NCI-H526 treated with DMSO at 0.1 percent for 48 hours (cell line): Measurements from ENCODE around the gene CDH4.
"Not testable (repeated sequence)": the region's sequence is repeated elsewhere in the genome, so short reads cannot be mapped to it uniquely, and the experiment has no call there.

Source experiments
- DNase-seq: peaks from one replicate; lab custom pipeline; 2025; lab: John Stamatoyannopoulos, UW

The CDH4 gene

DNA sequence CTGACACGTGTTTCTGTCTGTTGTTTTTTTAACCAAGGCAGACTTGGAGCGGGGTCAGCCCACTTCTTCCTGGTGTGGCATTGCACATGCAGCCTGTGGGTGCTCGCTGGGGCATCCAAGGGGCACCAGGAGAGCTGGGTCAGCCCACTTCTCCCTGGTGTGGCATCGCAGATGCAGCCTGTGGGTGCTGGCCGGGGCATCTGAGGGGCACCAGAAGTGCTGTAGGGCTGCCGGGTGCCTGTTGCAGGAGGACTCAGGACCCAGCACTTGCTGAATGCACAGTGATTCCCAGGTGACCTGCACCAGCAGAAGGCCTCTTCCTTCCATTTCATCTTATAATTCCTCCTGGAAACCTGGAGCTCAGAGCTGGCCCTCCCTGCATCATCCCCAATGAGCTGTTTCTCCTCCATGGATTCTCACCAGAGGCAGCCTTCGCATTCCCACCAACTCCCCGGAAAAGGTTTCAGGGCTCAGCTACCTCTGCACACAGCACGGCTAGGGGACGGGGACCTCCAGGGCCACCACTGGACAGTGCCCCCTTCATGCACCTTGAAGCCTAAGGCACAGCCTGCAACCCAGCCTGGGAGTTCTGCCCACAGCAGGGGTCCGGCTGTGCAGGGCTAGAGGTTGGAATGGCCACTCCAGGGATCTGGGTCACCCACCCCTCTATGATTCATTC is 594.8 kb downstream of the CDH4 start:
- DNase-seq, result no peak

DNA sequence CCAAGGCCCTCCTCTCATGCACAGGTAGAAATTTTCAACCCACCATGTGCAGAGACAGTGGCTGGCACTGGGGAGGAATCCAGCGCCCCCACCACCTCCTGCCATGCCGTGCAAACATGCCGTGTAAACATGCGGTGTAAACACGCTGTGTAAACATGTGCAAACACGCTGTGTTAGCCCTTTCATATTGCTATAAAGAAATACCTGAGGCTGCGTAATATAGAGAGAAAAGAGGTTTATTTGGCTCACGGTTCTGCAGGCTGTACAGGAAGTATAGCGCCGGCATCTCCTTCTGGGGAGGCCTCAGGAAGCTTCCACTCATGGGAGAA is 595.3 kb downstream of the CDH4 start:
- no peak for DNase-seq

DNA sequence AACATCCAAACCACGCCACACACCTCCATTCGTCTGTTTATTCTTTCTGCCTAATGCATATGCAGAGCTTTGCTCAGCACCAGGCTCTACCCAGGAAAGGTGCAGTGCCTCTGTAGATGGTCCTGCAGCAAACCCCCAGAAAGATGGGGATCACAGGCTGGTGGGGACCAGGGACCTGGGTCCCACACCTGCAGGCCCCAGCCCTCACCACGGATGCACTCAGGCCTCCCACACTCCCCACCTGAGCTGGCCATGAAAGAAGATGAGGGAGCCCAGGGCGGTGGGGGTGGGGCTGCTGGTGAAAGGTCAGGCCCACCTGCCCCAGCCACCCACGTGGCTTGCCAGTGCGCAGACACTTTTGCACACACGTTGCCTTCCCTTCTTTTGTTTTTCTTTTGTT is 595.9 kb downstream of the CDH4 start:
- DNase-seq, result no peak

DNA sequence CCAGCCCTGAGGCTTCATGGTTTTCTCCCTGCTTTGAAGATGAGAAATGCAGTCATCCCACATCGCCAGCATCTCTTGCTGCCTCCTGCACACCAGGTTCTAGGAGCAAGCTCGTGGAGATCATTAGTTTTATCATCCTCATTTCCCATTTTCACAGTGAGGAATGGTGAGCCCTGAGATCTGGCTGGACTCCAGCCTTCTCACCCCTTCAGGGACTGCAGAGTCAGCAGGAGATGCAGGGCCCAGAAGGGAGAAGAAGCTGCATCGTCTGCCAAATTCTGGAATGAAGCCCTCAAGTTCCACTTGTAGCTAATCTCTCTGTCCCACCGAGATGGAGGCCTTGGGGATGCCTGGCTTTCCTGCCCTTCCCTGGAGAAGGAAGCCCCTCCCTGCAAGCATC is 596.8 kb downstream of the CDH4 start:
- no peak for DNase-seq

DNA sequence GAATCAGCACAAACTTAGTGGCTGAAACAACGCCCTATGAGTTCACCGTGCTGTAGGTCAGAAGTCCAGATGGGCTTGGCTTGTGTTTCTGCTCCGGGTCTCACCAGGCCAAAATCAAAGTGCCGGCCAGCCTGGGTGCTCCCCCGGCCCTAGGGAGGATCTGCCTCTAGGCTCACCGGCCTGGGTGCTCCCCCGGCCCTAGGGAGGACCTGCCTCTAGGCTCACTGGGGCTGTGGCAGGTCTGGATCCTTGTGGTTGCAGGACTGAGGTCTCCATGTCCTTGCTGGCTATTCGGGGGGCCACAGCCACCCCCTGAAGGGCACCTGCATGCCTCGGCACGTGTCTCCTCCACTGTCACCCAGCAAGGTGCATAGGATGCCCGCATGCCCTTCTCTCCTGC is 597.3 kb downstream of the CDH4 start:
- no peak for DNase-seq

DNA sequence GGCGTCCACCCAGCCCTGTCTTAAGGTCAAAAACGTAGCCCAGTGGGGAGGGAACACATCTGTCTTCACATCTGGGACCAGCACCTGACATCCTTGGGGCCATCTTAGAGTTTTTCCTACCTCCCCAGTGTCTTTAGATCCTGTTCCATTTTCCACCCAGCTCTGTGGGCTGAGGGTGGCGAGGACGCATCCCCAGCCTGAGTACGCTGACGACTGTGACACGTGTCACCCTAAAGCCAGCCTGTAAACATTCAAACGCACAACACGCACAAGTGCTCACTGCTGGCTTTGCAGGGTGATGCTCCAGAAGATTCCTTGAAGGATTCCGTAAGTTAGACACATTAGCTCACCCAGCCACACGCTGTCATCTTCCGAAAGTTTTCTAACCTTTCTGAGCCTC is 597.8 kb downstream of the CDH4 start:
- no peak for DNase-seq

DNA sequence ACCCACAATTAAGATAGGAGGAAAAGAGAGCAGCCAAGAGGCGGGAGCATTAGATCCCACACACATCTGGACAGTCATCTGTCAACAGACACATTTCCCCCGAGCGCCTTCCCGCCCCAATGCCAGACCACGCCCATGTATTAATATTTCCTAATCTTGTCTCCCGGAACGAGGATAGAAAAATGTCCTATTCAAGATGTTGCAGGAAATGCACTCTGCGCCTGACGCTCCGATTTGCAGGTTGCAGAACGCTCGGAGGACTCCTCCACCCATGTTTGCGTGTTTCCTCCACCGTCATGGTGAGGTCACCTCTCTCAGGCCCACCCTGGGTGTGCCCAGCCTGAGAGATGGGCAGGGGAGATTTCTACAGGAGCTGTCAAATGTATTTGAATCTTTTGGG is 598.4 kb downstream of the CDH4 start:
- DNase-seq, result no peak

- no peak for DNase-seq
These were observed 599.2 kb downstream of the CDH4 start for GRCh38 chr20:61850926-61851900.

- no peak for DNase-seq
These were observed 600.4 kb downstream of the CDH4 start for GRCh38 chr20:61852268-61853072.

GRCh38 chr20:61853073-61854005 is 601.3 kb downstream of the CDH4 start:
- no peak for DNase-seq

DNA sequence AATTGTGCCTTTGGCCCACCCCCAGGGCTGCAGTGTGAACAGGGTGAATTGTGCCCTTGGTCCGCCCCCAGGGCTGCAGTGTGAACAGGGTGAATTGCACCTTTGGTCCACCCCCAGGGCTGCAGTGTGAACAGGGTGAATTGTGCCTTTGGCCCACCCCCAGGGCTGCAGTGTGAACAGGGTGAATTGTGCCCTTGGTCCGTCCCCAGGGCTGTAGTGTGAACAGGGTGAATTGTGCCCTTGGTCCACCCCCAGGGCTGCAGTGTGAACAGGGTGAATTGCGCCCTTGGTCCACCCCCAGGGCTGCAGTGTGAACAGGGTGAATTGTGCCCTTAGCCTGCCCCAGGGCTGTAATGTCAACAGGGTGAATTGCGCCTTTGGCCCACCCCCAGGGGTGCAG is 602.5 kb downstream of the CDH4 start:
- not testable (repeated sequence) for DNase-seq

GRCh38 chr20:61855286-61855685 is 603.2 kb downstream of the CDH4 start:
- DNase-seq, result no peak

GRCh38 chr20:61856626-61857413 is 604.8 kb downstream of the CDH4 start:
- DNase-seq, result no peak

- no peak for DNase-seq
These were observed 605.3 kb downstream of the CDH4 start for GRCh38 chr20:61857414-61857775.

GRCh38 chr20:61857884-61858283 is 605.8 kb downstream of the CDH4 start:
- no peak for DNase-seq

GRCh38 chr20:61859767-61860166 is 607.7 kb downstream of the CDH4 start:
- no peak for DNase-seq

GRCh38 chr20:61860260-61860987 is 608.4 kb downstream of the CDH4 start:
- no peak for DNase-seq

DNA sequence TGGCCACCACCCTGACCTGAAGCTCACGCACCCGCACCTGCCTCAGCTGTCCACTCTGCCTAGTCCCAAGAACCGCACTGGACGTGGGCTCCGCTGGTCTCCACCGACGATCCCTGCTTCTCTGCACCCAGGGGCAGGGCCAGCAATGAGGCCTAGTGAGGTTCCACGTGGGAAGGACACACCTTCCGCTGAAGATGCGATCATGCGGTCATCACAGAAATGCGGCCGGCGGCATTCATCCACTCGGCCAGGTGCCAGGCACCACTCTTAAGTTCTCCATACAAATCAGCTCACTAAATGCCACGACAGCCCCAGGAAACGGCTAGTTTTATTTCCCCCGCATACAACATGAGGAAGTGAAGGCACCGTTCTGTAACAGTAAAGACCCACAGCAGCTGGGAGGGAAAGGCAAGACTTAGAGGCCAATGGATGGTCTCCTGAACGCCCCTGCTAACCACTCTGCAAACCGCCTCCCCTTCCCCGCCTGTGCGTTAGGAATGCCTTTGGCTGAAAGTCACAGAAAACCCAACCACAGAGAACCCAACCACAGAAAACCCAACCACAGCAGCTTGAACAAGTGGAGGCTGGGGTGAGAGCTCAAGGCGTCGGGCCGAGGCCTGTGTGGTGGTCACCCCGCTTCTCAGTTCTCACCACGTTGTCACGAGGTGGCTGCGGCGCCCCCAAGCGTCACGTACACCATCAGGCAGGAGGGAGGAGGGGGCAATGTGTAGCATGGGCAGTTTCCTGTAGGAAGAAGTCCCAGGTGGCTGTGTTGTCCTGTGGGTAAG is 609.2 kb downstream of the CDH4 start:
- no peak for DNase-seq

DNA sequence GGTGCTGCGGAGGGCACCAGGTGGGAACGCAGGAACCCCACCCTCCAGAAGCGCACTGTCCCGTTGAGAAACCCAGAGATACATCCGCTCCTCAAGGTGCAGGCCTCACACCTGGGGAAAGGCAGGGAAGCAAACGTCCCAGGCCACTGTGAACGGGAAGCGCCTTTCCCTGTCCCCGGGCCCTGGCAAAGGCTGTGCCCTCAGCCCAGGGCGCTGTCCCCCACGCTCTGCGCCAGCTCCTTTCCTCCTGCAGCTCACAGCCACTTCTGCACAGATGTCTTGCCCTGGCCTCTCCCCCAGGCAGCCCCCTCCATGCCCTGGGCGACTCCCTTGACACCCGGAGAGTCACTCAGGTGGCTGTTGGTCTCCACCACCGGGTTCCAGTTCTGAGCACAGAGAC is 609.8 kb downstream of the CDH4 start:
- DNase-seq, result no peak
